GM12878 (cell line): ENCODE results near the gene SS18. TPM values are rescaled to one million over a fixed set of nuclear protein-coding genes. Genes with fewer than 3 reads are reported as not detected.

Experiments used
- ATF2 ChIP-seq: IDR thresholded peaks from 2 replicates; pipeline ENCODE4 v1.6.1; 2012; ENCODE audit warnings: low read length, inconsistent platforms
- BHLHE40 ChIP-seq, 2 experiments: fragments of 450-650 bp in 1 of 2; IDR thresholded peaks; 2 replicates each; pipeline ENCODE4 v1.6.1; 2011 to 2017; ENCODE audit warnings: low read depth in 2 of 2, borderline replicate concordance in 1 of 2, improper control_type of control experiment in 1 of 2, low read length in 1 of 2, mild to moderate bottlenecking in 1 of 2
- CEBPZ ChIP-seq: fragments of 150-350 bp; IDR thresholded peaks from 2 replicates; pipeline ENCODE4 v1.6.1; 2016; ENCODE audit warnings: low read depth, low read length
- ESRRA ChIP-seq: IDR thresholded peaks from 2 replicates; pipeline ENCODE4 v1.6.1; 2012; ENCODE audit warnings: mild to moderate bottlenecking, low read length, improper control_type of control experiment
- ETV6 ChIP-seq, 2 experiments: fragments of 450-650 bp in 1 of 2; IDR thresholded peaks in 1 of 2; conservative IDR thresholded peaks in 1 of 2; 2 replicates each; pipeline ENCODE4 v1.6.1; 2014; ENCODE audit warnings: antibody characterized with exemption in 1 of 2, borderline replicate concordance in 1 of 2, low read depth in 1 of 2, mild to moderate bottlenecking in 1 of 2, moderate library complexity in 1 of 2
- JUNB ChIP-seq: IDR thresholded peaks from 2 replicates; pipeline ENCODE4 v1.6.1; 2016; ENCODE audit warnings: antibody characterized with exemption, mild to moderate bottlenecking
- MTA2 ChIP-seq: fragments of 450-650 bp; IDR thresholded peaks from 2 replicates; pipeline ENCODE4 v1.6.1; 2016; ENCODE audit warnings: low read depth, mild to moderate bottlenecking, moderate library complexity
- NFIC ChIP-seq: IDR thresholded peaks from 2 replicates; pipeline ENCODE4 v1.6.1; 2012; ENCODE audit warnings: low read depth, mild to moderate bottlenecking, inconsistent platforms, low read length, moderate library complexity
- RAD21 ChIP-seq: IDR thresholded peaks from 2 replicates; pipeline ENCODE4 v1.6.1; 2011; ENCODE audit warnings: mild to moderate bottlenecking, low read depth, low read length, moderate library complexity; ENCODE audit not compliant: insufficient read depth
- RUNX3 ChIP-seq: IDR thresholded peaks from 2 replicates; pipeline ENCODE4 v1.6.1; 2012; ENCODE audit warnings: low read length, inconsistent platforms
- SIN3A ChIP-seq: IDR thresholded peaks from 2 replicates; pipeline ENCODE4 v1.6.1; 2012; ENCODE audit warnings: low read depth, low read length, improper control_type of control experiment
- SPI1 ChIP-seq: IDR thresholded peaks from 2 replicates; pipeline ENCODE4 v1.6.1; 2011; ENCODE audit warnings: low read depth, mild to moderate bottlenecking, low read length, moderate library complexity, borderline replicate concordance; ENCODE audit not compliant: insufficient read depth
- TCF7 ChIP-seq: IDR thresholded peaks from 2 replicates; pipeline ENCODE4 v1.6.1; 2014; ENCODE audit warnings: antibody characterized with exemption, borderline replicate concordance
- polyA plus RNA-seq, 11 experiments: library from polyadenylated mRNA; depleted of rRNA in 4 of 11; unstranded in 6 of 11; stranded (reverse) in 5 of 11; fragments of >200 nt; fragmentation: Nextera tagmentation in 4 of 11; fragmentation: Illumina TruSeq in 1 of 11; extraction: Ambion mirVana in 4 of 11; extraction: Trizol in 1 of 11; gene quantifications; 1 replicate in 1 of 11; 2 replicates in 10 of 11; pipeline versions ENCODE4 v1.2.1 to v1.2.3, GENCODE V29; 2011 to 2016; ENCODE audit warnings: inconsistent platforms in 2 of 11, missing spikeins in 2 of 11, low read depth in 1 of 11
- total RNA-seq, 4 experiments: library from RNA; depleted of rRNA in 3 of 4; stranded (reverse); fragments of >200 nt in 3 of 4; fragmentation: Illumina TruSeq in 1 of 4; extraction: Trizol in 1 of 4; gene quantifications; 2 replicates each; pipeline versions ENCODE4 v1.2.1 to v1.2.3, GENCODE V29; 2013 to 2021

The SS18 gene
- total and polyA plus RNA-seq, 10 of the 15 experiments (the other 5 are each of a cell fraction or from before 2014, with no cell fraction given) = 16.6 to 153 (median 81.8) TPM

- TF ChIP-seq CEBPZ (no peak), RUNX3 (peak; percentile 66), TCF7 (no peak), BHLHE40 (IDR thresholded peaks at IDR 0.05; ENCODE audit: borderline replicate concordance in 1 of 2, low read depth in 2 of 2, low read length in 1 of 2) (peak in 1 of 2 experiments; percentile 18; a peak in 1 of 4 replicates), SIN3A (no peak), RAD21 (no peak), NFIC (peak; percentile 61), MTA2 (0 out of 2 replicates have a peak, but pooled peaks have one; percentile 28), SPI1 (peak; percentile 19; the same call in 1 of the 2 replicates), ETV6 (conservative IDR thresholded peaks at IDR 0.05 in 1 of 2, IDR thresholded peaks at IDR 0.05 in 1 of 2; ENCODE audit: borderline replicate concordance in 1 of 2, low read depth in 1 of 2) (peak in 1 of 2 experiments; percentile 30; a peak in 1 of 4 replicates), ATF2 (peak; percentile 54; the same call in 1 of the 2 replicates), JUNB (peak; percentile 59), ESRRA (no peak)
Observed at GRCh38 chr18:26086959-26087358, 3.5 kb downstream of the SS18 start (continued).
